B cell (primary cell): ENCODE results near the gene MED16. TPM values are rescaled to one million over a fixed set of nuclear protein-coding genes. Genes with fewer than 3 reads are reported as not detected.

Experiments used
- ATAC-seq: fragments of 200-7000 bp; cut with Tn5 transposase; one replicate; pipeline ENCODE4 v1.10.0; 2021; ENCODE audit warnings: low read depth, mild to moderate bottlenecking, moderate number of reproducible peaks, moderate library complexity
- CTCF ChIA-PET: fragments of 350-600 bp; sonication (Branson Sonifier 250); formaldehyde crosslinking; loops from one replicate; lab custom pipeline; 2021; ENCODE audit warnings: antibody characterized with exemption, inconsistent platforms; lab: Charles Lee
- POLR2A ChIA-PET: fragments of 350-600 bp; sonication (Branson Sonifier 250); formaldehyde crosslinking; loops from one replicate; lab custom pipeline; 2021; ENCODE audit warnings: antibody characterized with exemption; lab: Charles Lee
- DNase-seq: peaks from one replicate; pipeline ENCODE4 v3.0.0; 2013
- H2AFZ ChIP-seq: 2 replicates; pipeline ENCODE4 v1.6.1; 2012; ENCODE audit warnings: mild to moderate bottlenecking, low read depth, low read length; ENCODE audit not compliant: insufficient read depth, poor library complexity, severe bottlenecking
- H3K27ac ChIP-seq, 2 donors: 1 replicate in 1 of 2; 2 replicates in 1 of 2; pipeline ENCODE4 v1.5.1; 2012 to 2013; ENCODE audit warnings: low read length in 2 of 2, mild to moderate bottlenecking in 2 of 2, moderate library complexity in 1 of 2
- H3K27me3 ChIP-seq, 4 experiments: fragments of 200-600 bp in 1 of 4; sonication (generic) in 1 of 4; replicated peaks in 1 of 4; 1 replicate in 2 of 4; 2 replicates in 2 of 4; pipeline versions ENCODE4 v1.6.1 to v1.7.0; 2013 to 2016; ENCODE audit warnings: low read length in 3 of 4, mild to moderate bottlenecking in 2 of 4, mixed read lengths in 1 of 4, moderate library complexity in 1 of 4; ENCODE audit not compliant: insufficient read depth in 4 of 4, control insufficient read depth in 3 of 4; ENCODE audit errors: control extremely low read depth in 1 of 4
- H3K36me3 ChIP-seq, 2 experiments: replicated peaks in 1 of 2; 1 replicate in 1 of 2; 2 replicates in 1 of 2; pipeline versions ENCODE4 v1.6.1 to v1.7.1; 2013; ENCODE audit warnings: low read length in 1 of 2; ENCODE audit not compliant: insufficient read depth in 2 of 2, control insufficient read depth in 1 of 2; ENCODE audit errors: control extremely low read depth in 1 of 2, extremely low read depth in 1 of 2
- H3K4me1 ChIP-seq, 2 donors: fragments of 200-600 bp in 1 of 2; sonication (generic) in 1 of 2; 1 replicate in 1 of 2; 2 replicates in 1 of 2; pipeline versions ENCODE4 v1.5.1 to v1.6.1; 2013 to 2017; ENCODE audit warnings: low read length in 2 of 2; ENCODE audit not compliant: control insufficient read depth in 2 of 2, insufficient read depth in 2 of 2
- H3K4me2 ChIP-seq: replicated peaks from 2 replicates; pipeline ENCODE3; 2012; ENCODE audit warnings: mild to moderate bottlenecking, low read depth, low read length; ENCODE audit not compliant: poor library complexity, severe bottlenecking
- H3K4me3 ChIP-seq, 5 experiments: fragments of 200-600 bp in 1 of 5; sonication (generic) in 1 of 5; 1 replicate in 3 of 5; 2 replicates in 2 of 5; pipeline versions ENCODE4 v1.5.1 to v1.7.0; 2011 to 2016; ENCODE audit warnings: low read length in 4 of 5, mild to moderate bottlenecking in 4 of 5, low read depth in 2 of 5, control low read depth in 1 of 5, moderate library complexity in 1 of 5; ENCODE audit not compliant: insufficient read depth in 1 of 5; ENCODE audit errors: control extremely low read depth in 1 of 5, extremely low read depth in 1 of 5
- H3K79me2 ChIP-seq: fragments of 200-600 bp; sonication (generic); one replicate; pipeline ENCODE4 v1.6.0; 2016; ENCODE audit warnings: low read length; ENCODE audit not compliant: control insufficient read depth, insufficient read depth
- H3K9ac ChIP-seq: fragments of 200-600 bp; sonication (generic); 2 replicates; pipeline ENCODE4 v1.6.1; 2017; ENCODE audit warnings: mild to moderate bottlenecking, low read length, moderate library complexity
- H3K9me3 ChIP-seq, 3 donors: one replicate each; pipeline versions ENCODE4 v1.6.1 to v1.7.1; 2013; ENCODE audit warnings: low read length in 2 of 3; ENCODE audit not compliant: control insufficient read depth in 2 of 3, insufficient read depth in 1 of 3; ENCODE audit errors: control extremely low read depth in 1 of 3
- H4K20me1 ChIP-seq: 2 replicates; pipeline ENCODE4 v1.6.0; 2012; ENCODE audit warnings: mild to moderate bottlenecking, low read length; ENCODE audit not compliant: insufficient read depth, control insufficient read depth, poor library complexity, severe bottlenecking
- H3K27ac Mint-ChIP-seq: one replicate; pipeline ENCODE4 v1.8.0; 2021; ENCODE audit warnings: mixed read lengths
- H3K27me3 Mint-ChIP-seq: one replicate; pipeline ENCODE4 v1.8.0; 2021; ENCODE audit warnings: mixed read lengths
- H3K4me1 Mint-ChIP-seq: one replicate; pipeline ENCODE4 v1.8.0; 2021; ENCODE audit warnings: mixed read lengths
- H3K4me3 Mint-ChIP-seq: one replicate; pipeline ENCODE4 v1.8.0; 2021; ENCODE audit warnings: mixed read lengths
- H3K9me3 Mint-ChIP-seq: one replicate; pipeline ENCODE4 v1.8.0; 2022; ENCODE audit warnings: mixed read lengths; ENCODE audit not compliant: insufficient read depth
- EZH2 ChIP-seq: IDR thresholded peaks from 2 replicates; pipeline ENCODE4 v1.6.1; 2012; ENCODE audit warnings: borderline replicate concordance, low read depth, mild to moderate bottlenecking, moderate library complexity, low read length; ENCODE audit not compliant: insufficient read depth, poor library complexity, severe bottlenecking
- WGBS: methylation state at CpG from one replicate; pipeline ENCODE4 v1.1.5; 2013; ENCODE audit warnings: missing lambda C conversion rate; ENCODE audit not compliant: insufficient coverage; 5-methylcytosine and 5-hydroxymethylcytosine counted together
- intact Hi-C: fragments of 100-400 bp; cut with micrococcal nuclease; formaldehyde crosslinking; loops from one replicate; pipeline ENCODE4 v1.10.0; 2022
- polyA plus RNA-seq: library from polyadenylated mRNA; depleted of rRNA; stranded (reverse); fragments of >200 nt; gene quantifications from 2 replicates; pipeline ENCODE4 v1.2.3, GENCODE V29; 2012
- total RNA-seq, 2 donors: library from RNA; stranded (reverse); fragments of 120-200 nt in 1 of 2; gene quantifications; 1 replicate in 1 of 2; 2 replicates in 1 of 2; pipeline versions ENCODE4 v1.2.3 to v1.2.4, GENCODE V29; 2013 to 2022
- TF ChIP-seq, protein P1 (sequence below): fragments of 200-600 bp; IDR thresholded peaks from one replicate; pipeline ENCODE4 v1.8.0; 2022; ENCODE audit warnings: antibody characterized with exemption, mild to moderate bottlenecking

MED16 gene
- total and polyA plus RNA-seq, 2 donors (not counting 1 experiment from before 2014, with no cell fraction given), result 85.0 to 85.3 TPM

DNA sequence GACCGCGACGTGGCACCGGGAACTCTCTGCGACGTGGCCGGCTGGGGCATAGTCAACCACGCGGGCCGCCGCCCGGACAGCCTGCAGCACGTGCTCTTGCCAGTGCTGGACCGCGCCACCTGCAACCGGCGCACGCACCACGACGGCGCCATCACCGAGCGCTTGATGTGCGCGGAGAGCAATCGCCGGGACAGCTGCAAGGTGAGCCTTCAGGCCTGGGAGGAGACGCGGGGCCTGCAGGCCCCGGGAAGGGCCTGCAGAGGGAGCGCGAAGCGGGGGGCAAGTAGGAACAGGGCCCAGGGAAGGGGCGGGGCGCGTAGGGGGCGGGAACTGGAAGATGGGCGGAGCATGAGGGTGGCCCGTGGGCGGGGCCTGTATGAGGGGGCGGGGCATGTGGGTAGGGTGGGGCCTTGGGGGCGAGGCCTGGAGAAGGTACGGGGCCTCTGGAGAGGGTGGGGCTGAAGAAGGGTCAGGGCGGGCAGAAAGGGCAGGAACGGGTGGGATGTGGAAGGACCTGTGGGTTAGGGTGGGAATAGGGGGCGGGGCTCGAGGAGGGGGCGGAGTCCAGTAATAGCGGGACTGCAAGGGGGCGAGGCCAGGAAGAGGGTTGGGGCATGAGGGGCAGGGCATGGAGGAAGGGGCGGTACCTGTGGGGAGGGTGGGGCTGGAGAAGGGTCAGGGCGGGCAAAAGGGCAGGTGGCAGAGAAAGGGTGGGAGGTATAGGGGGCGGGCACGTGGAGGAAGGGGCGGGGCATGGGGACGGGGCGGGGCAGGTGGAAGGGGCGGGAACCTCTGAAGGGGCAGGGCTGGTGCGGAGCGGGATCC is 31.0 kb downstream of the MED16 start:
- Histone ChIP-seq H3K4me3 (no peak overlapping the region), H3K4me2 (peak overlapping the region; percentile 77), H2AFZ (no peak overlapping the region), H3K79me2 (no peaks in the 10 kb centered on the region), H3K27me3 (peaks cover 0 to 38% (median 8%) of the 10 kb centered on the region in 4 experiments), H3K9ac (no peak overlapping the region), H3K36me3 (no peaks in the 10 kb centered on the region), H3K4me1 (peaks cover 29 to 51% of the 10 kb centered on the region in 2 donors), H3K9me3 (peaks cover 0 to 40% (median 0%) of the 10 kb centered on the region in 3 donors), H3K27ac (no peak overlapping the region), H4K20me1 (no peaks in the 10 kb centered on the region)
- intact Hi-C loops, result loop anchor here (2.0 kb wide), 2 partner anchors 31 to 121 kb away; partner anchors contain the start of genes MED16 and RNU6-9
- peaks cover 7% of the 10 kb centered on the region for H3K27me3 Mint-ChIP-seq
- CTCF ChIA-PET, result interaction anchor here (1.0 to 3.0 kb wide), 5 partner anchors 17 to 122 kb away, joined by 3 to 67 read pairs (median 30); partner anchors contain the start of genes MED16, RNU6-9 and WDR18
- ATAC-seq, result peak; percentile 20
- POLR2A ChIA-PET, result interaction anchor here (1.1 to 3.1 kb wide), 3 partner anchors 31 to 58 kb away, joined by 5 to 23 read pairs (median 15); partner anchors contain the start of genes MED16 and RNU6-9
- H3K4me1 Mint-ChIP-seq, result peaks cover 19% of the 10 kb centered on the region
- H3K4me3 Mint-ChIP-seq, result peak overlapping the region; percentile 16
- DNase-seq, result peak; percentile 65
- no peaks in the 10 kb centered on the region for H3K9me3 Mint-ChIP-seq
- TF ChIP-seq EZH2, result no peak
- TF ChIP-seq, protein P1, sequence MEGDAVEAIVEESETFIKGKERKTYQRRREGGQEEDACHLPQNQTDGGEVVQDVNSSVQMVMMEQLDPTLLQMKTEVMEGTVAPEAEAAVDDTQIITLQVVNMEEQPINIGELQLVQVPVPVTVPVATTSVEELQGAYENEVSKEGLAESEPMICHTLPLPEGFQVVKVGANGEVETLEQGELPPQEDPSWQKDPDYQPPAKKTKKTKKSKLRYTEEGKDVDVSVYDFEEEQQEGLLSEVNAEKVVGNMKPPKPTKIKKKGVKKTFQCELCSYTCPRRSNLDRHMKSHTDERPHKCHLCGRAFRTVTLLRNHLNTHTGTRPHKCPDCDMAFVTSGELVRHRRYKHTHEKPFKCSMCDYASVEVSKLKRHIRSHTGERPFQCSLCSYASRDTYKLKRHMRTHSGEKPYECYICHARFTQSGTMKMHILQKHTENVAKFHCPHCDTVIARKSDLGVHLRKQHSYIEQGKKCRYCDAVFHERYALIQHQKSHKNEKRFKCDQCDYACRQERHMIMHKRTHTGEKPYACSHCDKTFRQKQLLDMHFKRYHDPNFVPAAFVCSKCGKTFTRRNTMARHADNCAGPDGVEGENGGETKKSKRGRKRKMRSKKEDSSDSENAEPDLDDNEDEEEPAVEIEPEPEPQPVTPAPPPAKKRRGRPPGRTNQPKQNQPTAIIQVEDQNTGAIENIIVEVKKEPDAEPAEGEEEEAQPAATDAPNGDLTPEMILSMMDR, result no peak
- no peak overlapping the region for H3K27ac Mint-ChIP-seq
- WGBS, result 29% methylated on average over 43 of the region's 60 CpGs
